ENCODE data around the gene ULK4.

Gene ULK4

GRCh38 chr3:41485484-41485883 lies 476.4 kb downstream of the ULK4 start:
- Histone ChIP-seq H3F3A (ENCODE audit: control insufficient read depth, insufficient read depth) (no peaks in the 10 kb centered on the region), H3K4me2 (ENCODE audit: low read length) (no peak overlapping the region), H3K27ac (ENCODE audit: low read depth, low read length) (no peak overlapping the region), H3K36me3 (ENCODE audit: control insufficient read depth, low read length) (no peaks in the 10 kb centered on the region), H3K79me2 (ENCODE audit: control insufficient read depth, low read length) (no peaks in the 10 kb centered on the region), H3K9me2 (replicated peaks; ENCODE audit: control insufficient read depth, low read length) (no peaks in the 10 kb centered on the region), H3K4me3 (ENCODE audit: low read length) (no peak overlapping the region), H3K4me1 (ENCODE audit: control insufficient read depth, low read length) (0 out of 2 replicates have a peak, but pooled peaks cover 7% of the 10 kb centered on the region), H3K9me3 (ENCODE audit: control insufficient read depth, insufficient read depth, low read length) (no peaks in the 10 kb centered on the region), H3K27me3 (ENCODE audit: control insufficient read depth, low read length) (no peaks in the 10 kb centered on the region; the same call in 1 of the 2 replicates), H4K20me1 (ENCODE audit: control insufficient read depth, insufficient read depth, low read depth, low read length) (no peaks in the 10 kb centered on the region)
- TF ChIP-seq CTCF (IDR thresholded peaks at IDR 0.05; ENCODE audit: low read depth, low read length, poor library complexity, severe bottlenecking), result no peak
- no peak for TF ChIP-seq EZH2phosphoT487 (IDR thresholded peaks at IDR 0.05; ENCODE audit: borderline replicate concordance, low read length)

- H3K4me1 ChIP-seq (ENCODE audit: control insufficient read depth, low read length), result 0 out of 2 replicates have a peak, but pooled peaks cover 7% of the 10 kb centered on the region
- no peaks in the 10 kb centered on the region for H3K9me3 ChIP-seq (ENCODE audit: control insufficient read depth, insufficient read depth, low read length)
- no peaks in the 10 kb centered on the region for H3F3A ChIP-seq (ENCODE audit: control insufficient read depth, insufficient read depth)
- H4K20me1 ChIP-seq (ENCODE audit: control insufficient read depth, insufficient read depth, low read depth, low read length), result no peaks in the 10 kb centered on the region
- H3K4me2 ChIP-seq (ENCODE audit: low read length), result no peak overlapping the region
- TF ChIP-seq EZH2phosphoT487 (IDR thresholded peaks at IDR 0.05; ENCODE audit: borderline replicate concordance, low read length) (no peak), CTCF (IDR thresholded peaks at IDR 0.05; ENCODE audit: low read depth, low read length, poor library complexity, severe bottlenecking) (no peak)
- H3K79me2 ChIP-seq (ENCODE audit: control insufficient read depth, low read length), result no peaks in the 10 kb centered on the region
- no peaks in the 10 kb centered on the region for H3K9me2 ChIP-seq (replicated peaks; ENCODE audit: control insufficient read depth, low read length)
- H3K27ac ChIP-seq (ENCODE audit: low read depth, low read length), result no peak overlapping the region
- no peaks in the 10 kb centered on the region for H3K36me3 ChIP-seq (ENCODE audit: control insufficient read depth, low read length)
- H3K27me3 ChIP-seq (ENCODE audit: control insufficient read depth, low read length), result no peaks in the 10 kb centered on the region
- no peak overlapping the region for H3K4me3 ChIP-seq (ENCODE audit: low read length)
These were observed 479.8 kb downstream of the ULK4 start for GRCh38 chr3:41482134-41482533.

- Histone ChIP-seq H3K4me1 (ENCODE audit: control insufficient read depth, low read length) (0 out of 2 replicates have a peak, but pooled peaks cover 7% of the 10 kb centered on the region), H4K20me1 (ENCODE audit: control insufficient read depth, insufficient read depth, low read depth, low read length) (no peaks in the 10 kb centered on the region), H3F3A (ENCODE audit: control insufficient read depth, insufficient read depth) (no peaks in the 10 kb centered on the region), H3K79me2 (ENCODE audit: control insufficient read depth, low read length) (no peaks in the 10 kb centered on the region), H3K9me2 (replicated peaks; ENCODE audit: control insufficient read depth, low read length) (no peaks in the 10 kb centered on the region), H3K9me3 (ENCODE audit: control insufficient read depth, insufficient read depth, low read length) (no peaks in the 10 kb centered on the region; the same call in 1 of the 2 replicates), H3K36me3 (ENCODE audit: control insufficient read depth, low read length) (no peaks in the 10 kb centered on the region), H3K27ac (ENCODE audit: low read depth, low read length) (no peak overlapping the region), H3K4me2 (ENCODE audit: low read length) (no peak overlapping the region), H3K27me3 (ENCODE audit: control insufficient read depth, low read length) (no peaks in the 10 kb centered on the region), H3K4me3 (ENCODE audit: low read length) (no peak overlapping the region)
- TF ChIP-seq EZH2phosphoT487 (IDR thresholded peaks at IDR 0.05; ENCODE audit: borderline replicate concordance, low read length) (no peak), CTCF (IDR thresholded peaks at IDR 0.05; ENCODE audit: low read depth, low read length, poor library complexity, severe bottlenecking) (no peak)
These were observed 483.6 kb downstream of the ULK4 start for GRCh38 chr3:41478278-41478677.

Measured in DOHH2 (cell line).